ENCODE results near the gene FEN1.

Gene FEN1, protein sequence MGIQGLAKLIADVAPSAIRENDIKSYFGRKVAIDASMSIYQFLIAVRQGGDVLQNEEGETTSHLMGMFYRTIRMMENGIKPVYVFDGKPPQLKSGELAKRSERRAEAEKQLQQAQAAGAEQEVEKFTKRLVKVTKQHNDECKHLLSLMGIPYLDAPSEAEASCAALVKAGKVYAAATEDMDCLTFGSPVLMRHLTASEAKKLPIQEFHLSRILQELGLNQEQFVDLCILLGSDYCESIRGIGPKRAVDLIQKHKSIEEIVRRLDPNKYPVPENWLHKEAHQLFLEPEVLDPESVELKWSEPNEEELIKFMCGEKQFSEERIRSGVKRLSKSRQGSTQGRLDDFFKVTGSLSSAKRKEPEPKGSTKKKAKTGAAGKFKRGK
- total RNA-seq, result 15.2 to 16.8 reads per million in 2 donors

DNA sequence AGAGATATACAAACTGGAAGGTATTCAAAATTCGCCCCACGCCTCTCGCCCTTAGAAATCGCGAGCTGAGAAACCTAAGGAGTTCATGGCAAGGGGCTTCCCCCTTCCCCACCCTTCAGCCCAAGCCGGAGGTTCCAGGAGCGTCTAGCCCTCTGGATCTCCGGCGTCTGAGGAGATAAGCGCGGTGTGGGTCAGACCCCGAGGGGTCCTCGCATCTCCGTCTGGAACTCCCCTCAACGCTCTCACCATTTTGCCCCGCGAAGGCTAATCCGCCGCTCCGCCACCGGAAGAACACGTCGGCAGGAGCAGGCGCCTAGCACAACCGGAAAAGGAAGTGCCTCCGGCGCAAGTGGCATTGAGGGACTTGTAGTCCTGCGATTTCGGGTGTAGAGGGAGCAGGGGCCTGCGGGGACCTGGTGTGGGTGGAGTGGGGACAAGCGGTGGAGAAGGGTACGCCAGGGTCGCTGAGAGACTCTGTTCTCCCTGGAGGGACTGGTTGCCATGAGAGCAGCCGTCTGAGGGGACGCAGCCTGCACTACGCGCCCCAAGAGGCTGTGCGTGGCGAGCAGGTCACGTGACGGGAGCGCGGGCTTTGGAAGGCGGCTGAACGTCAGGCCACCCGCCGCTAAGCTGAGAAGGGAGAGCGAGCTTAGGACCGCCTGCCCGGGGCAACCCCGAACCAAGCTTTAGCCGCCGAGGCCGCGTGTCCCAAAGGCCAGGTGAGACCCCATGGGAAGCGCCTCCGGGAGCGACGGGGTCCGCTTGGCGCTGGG lies at the start of gene FEN1, which contains the start of gene TMEM258:
Gene FEN1 (plus strand): TSS at position 602 of the 773 bp plus-strand sequence. CDS start 2,451 bp downstream, outside the sequence.
Gene TMEM258 (minus strand): TSS at position 290 of the 773 bp plus-strand sequence. CDS start 41 bp downstream, at position 249.
- DNase-seq, result peak; percentile 73 to 96 (median 82)

DNA sequence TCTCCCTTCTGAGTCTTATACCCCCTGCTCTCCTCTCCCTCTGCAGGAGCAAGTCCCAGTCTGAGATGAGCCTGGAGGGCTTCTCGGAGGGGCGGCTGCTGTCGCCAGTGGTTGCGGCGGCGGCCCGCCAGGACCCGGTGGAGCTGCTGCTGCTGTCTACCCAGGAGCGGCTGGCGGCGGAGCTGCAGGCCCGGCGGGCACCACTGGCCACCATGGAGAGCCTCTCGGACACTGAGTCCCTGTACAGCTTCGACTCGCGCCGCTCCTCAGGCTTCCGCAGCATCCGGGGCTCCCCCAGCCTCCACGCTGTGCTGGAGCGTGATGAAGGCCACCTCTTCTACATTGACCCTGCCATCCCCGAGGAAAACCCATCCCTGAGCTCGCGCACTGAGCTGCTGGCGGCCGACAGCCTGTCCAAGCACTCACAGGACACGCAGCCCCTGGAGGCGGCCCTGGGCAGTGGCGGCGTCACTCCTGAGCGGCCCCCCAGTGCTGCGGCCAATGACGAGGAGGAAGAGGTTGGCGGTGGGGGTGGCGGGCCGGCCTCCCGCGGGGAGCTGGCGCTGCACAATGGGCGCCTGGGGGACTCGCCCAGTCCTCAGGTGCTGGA lies 49.1 kb upstream of the FEN1 start:
- no peak for DNase-seq

DNA sequence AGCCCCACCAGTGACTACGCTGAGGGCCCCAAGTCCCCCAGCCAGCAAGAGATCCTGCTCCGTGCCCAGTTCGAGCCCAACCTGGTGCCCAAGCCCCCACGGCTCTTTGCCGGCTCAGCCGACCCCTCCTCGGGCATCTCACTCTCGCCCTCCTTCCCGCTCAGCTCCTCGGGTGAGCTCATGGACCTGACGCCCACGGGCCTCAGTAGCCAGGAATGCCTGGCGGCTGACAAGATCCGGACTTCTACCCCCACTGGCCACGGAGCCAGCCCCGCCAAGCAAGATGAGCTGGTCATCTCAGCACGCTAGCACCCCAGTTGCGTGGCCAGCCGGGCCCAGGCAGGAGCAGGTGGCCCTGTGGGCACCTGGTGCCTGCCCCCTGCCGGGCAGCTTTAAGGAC lies 48.5 kb upstream of the FEN1 start:
- DNase-seq, result no peak

DNA sequence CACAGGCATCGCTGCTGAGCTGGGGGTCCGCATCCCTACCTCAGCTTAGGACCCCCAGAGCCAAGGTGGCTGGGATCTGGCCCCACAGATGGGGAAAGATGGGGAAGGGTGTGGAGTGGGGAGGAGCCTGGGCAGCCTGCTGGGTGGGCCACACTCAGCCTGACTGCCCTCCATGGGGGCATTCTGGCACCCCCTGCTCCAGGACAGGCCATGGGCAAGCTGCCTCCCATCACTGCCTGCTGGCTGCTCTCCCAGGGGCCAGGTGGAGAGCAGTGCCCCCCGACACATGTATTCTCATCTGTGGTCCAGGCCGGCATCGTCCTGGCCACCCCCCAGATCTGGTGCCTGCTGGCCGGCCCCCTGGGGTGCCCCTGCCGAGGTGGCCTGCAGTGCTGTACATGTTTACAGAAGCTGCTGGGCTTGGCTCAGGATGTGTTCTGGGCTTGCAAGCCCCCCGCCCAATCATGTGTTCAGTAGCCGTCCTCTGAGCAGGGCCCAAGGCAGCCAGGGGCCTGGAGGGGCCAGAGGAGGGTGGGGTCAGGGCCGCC lies 48.0 kb upstream of the FEN1 start:
- no peak for DNase-seq

DNA sequence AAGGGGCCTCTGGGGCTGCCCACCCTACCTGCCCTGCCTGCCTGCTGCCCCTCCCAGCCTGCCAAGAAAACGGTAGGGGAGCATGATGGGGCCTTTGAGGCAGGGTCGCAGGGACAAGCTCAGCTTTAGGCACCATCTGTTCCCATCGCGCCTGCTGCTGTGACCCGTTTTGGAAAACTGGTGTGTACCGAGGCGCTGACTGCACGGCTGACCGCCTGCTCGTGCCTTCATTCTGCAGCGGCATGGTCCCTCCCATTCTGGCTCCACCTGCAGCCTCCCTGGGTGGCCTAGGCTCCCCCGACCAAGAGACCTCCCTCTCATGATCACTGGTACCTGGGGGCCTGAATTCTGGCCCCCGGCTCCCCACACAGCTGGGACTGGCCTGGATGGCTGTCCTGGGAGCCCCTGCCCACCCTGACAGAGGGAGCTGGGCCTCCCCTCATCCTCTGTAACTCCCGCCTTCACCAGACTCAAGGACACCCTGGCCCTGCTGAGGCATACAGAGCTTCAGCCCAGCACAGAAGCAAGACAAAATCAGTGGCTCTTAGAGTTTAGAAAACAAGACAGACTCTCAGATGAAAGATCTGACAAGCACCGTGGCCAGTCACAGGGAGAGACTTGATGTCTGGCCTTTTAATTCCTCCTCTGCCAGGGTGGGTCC lies 46.8 kb upstream of the FEN1 start:
- DNase-seq, result no peak

DNA sequence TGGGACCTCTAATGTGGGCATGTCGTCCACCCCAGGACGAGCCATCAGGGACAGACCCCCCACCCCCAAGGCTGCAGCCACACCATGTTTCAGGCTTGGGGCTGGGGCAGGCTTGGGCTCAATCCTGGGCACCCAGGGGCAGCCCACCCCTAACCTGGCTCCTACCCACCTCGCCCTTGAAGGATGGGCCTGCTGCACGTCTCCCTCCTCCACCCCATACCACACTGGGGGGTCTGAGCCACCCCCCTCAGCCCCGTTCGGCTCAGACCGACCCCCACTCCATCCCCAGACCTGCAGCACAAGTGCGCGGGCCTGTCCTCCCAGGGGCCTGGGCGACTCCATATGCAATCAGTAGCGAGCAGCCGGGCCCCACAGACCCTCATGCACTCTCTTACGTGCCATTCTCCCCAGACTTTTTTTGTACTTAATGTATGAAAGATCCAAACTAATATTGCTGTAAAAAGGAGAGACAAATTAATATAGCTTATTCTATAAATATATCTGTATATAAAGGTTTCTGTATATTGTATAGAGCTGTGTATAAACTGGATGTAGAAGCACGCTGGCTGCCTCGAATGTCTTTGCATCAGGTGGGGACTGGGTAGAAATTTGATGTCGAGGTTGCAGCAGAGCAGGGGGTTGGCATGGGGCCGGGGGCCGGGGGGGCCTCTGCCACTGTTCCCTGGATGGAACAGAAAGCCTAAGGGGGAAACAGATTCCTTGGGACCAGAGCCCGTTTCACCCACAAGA lies 46.1 kb upstream of the FEN1 start:
- no peak for DNase-seq

DNA sequence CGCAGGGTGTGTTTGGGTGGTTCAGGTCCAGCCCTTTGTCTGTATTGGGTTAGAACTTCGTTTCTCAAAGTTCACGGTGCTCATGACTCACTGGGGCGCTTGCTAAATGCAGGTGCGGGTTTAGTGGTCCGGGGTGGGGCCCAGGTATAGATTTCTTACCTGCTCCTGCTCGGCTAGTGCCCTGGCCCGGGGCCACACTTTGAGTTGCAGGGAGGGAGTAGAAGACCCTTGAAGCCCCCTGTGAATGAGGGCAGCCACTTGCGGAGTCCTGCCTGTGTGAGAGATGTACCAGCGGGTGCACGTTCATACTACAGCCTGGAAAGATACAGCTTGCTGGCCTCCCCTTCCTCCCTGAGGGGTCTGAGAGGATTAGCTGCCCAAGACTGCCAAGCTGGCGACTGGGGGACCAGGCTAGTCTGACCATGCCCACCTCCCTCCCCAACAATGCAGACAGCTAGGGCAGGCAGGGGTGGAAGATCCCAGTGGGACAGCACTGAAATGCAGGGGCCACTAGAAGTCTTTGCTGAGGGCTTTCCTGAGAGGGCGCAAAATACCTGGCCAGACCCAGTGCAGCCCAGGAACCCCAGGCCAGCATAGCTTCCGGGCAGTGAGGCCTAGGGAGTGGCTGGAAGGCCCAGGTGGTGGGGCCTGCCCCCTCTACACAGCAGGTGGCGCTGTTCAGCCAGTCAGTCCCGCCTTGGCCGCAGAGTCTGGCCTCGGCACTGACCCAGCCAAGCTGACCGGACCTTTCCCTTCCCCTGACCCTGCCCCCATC lies 45.3 kb upstream of the FEN1 start:
- DNase-seq, result peak in 2 of 5 experiments; percentile 8 to 29

DNA sequence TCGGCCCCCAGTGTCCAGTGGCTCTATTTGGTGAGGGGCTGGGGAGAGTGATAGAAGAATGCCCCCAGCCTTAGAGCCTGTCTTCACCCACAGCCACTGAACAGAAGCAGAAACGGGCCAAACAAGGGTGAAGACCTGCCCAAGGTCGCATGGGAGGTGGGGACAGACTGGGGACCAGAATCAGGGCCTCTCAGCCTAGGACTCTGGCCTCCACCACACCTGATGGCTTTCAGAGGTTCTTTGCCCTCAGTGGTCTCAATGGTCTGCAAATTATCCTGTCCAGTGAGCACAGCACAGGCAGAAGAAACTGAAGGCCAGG lies 44.8 kb upstream of the FEN1 start:
- no peak for DNase-seq

DNA sequence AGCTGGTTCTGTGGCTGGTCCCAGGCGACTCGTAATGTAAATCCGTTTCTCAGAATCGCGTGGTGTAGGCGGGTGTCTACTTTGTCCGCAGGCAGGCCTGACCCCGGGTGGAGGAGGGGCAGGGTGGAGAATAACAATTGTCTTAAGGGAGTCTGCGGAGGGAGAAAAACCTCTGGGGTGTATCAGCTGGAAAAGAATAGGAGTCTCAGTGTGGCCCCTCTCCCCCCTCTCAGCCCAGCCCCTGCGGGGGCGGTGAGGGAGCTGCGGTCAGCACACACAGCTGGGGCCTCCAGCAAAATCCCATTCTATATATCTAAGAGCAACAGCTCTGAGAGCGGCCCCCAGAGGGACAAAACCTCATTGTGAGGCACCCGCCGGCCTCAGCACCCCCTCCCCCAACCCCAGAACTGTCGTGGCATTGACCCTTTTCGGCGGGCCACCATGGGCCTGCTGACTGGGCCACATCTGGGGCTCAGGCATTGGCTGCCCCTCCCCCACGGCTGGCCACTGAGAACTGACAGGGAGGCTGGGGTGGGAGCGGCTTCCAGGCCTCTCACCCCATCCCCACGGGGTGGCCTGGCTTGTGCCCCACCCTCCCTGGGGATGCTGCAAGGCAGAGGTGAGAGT lies 43.0 kb upstream of the FEN1 start:
- DNase-seq, result no peak

DNA sequence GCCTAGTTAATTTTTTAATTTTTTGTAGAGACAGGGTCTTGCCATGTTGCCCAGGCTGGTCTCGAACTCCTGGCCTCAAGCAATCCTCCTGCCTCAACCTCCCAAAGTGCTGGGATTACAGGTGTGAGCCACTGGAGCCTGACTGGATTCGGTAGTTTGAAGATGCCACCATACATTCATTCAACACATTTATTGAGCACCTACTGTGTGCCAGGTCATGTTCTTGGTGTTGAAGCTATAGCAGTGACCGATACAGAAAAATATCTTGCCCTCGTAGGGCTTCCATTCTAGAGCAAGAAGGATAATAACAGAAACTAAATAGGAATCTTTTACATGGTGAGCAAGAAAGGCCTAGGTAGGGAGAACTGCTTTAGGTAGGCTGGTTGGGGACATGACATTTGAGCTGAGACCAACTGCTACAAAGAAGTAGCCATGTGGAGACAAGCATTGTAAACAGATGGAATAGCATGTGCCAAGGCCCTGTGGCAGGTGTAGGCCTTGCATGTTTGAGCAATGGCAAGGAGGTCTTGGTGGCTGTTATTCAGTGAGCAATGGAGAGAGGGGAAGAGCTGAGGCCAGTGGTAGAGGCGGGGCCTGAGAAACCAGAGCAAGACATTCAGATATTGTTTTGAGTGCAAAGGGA lies 42.0 kb upstream of the FEN1 start:
- DNase-seq, result no peak

DNA sequence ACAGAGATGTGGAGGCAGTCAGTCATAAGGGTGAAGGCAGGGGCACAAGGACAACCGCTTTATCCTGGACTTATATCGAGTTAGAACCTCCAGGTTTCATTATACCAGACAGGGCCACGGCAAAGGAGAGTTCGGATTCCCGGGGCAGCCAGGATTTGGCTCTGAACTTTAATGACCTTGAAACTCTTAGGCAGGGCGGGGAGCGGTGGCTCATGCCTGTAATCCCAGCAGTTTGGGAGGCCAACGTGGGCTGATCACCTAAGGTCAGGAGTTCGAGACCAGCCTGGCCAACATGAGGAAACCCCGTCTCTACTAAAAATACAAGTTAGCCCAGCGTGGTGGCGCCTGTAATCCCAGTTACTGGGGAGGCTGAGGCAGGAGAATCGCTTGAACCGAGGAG lies 41.3 kb upstream of the FEN1 start:
- DNase-seq, result no peak

DNA sequence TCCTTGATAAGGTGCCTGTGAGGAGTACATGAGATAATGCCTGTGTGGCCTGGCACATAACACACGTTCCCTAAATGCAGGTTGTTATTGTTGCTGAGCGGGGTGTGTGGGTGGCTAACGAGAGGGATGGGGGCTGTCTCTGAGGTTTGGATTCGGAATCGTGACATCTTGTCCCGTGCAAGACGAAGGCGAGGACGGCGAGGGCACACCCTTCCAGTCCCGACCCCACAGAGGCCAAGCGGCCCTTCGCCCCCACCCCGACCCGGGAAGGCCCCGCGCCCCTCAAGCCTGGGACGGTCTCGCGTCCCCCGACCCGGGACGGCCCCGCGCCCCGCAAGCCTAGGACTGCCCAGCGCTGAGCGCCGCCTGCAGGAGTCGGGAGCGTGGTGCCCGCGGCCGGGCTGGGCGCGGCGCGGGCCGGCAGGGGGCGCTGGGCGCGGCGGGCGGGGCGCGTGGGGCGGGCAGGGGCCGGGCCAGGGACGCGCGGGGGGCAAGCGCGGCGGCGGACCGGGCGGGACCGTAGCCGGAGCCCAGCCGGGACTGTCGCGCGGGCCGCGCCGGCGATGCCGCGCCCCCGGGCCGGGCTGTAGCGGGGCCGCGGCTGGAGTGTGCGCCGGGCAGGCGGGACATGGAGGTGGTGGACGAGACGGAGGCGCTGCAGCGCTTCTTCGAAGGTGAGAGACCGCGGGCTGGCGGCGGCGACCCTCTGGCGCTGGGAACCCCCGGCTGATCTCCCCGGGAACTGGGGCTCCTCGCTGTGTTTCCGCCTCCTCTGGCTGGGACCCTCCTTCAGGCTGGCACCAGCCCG lies 40.4 kb upstream of the FEN1 start, which contains the start of gene MYRF:
Gene MYRF (plus strand): TSS at position 520 of the 808 bp plus-strand sequence. CDS start 109 bp downstream, at position 629.
- peak; percentile 45 to 59 (median 49) for DNase-seq

DNA sequence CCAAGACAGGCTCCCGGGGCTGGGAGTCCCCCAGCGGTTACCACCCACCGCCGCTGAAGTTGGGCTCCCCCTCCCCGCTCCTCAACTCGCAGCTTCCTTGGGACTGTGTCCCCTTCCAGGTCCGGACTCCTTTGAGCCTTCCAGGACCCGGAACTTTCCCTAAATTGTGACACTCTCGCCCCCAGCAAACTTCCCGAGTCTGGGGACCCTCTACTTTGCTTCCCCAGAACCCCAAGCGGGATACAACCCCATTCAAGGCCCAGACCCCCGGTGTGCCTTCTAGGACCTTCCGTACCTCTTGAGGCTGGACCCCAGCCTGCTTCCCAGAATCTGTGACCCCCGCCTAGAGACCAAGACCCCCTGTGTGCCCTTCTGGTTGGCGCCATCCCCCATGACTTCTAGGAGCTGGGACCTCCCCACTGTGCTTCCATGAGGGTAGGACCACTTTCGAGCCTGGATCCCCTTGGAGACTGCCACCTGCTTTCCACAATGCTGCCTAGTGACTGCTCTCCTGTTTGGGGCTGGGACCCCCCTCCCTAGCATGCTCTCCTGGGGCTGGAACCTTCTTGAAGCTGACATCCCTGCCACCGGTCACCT lies 39.7 kb upstream of the FEN1 start:
- no peak for DNase-seq

DNA sequence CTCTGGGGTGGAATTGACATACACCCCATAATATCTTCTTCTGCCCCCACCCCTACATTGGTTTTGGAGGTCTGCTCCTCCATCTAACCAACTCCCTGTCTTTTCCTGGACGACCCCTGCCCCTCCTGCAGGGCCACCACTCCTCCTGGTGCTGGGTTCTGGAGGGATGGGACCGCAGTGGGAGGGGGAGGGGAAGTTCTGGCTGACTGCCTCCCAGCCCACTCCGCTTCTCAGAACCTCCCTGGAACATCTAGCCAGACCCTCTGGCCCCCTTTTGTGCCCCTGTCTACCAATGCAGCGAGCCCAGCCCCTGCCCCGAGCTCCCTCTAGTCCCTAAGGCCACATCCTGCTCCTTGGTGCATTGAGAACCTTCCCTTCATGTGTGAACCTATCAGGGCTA lies 39.0 kb upstream of the FEN1 start:
- DNase-seq, result no peak

DNA sequence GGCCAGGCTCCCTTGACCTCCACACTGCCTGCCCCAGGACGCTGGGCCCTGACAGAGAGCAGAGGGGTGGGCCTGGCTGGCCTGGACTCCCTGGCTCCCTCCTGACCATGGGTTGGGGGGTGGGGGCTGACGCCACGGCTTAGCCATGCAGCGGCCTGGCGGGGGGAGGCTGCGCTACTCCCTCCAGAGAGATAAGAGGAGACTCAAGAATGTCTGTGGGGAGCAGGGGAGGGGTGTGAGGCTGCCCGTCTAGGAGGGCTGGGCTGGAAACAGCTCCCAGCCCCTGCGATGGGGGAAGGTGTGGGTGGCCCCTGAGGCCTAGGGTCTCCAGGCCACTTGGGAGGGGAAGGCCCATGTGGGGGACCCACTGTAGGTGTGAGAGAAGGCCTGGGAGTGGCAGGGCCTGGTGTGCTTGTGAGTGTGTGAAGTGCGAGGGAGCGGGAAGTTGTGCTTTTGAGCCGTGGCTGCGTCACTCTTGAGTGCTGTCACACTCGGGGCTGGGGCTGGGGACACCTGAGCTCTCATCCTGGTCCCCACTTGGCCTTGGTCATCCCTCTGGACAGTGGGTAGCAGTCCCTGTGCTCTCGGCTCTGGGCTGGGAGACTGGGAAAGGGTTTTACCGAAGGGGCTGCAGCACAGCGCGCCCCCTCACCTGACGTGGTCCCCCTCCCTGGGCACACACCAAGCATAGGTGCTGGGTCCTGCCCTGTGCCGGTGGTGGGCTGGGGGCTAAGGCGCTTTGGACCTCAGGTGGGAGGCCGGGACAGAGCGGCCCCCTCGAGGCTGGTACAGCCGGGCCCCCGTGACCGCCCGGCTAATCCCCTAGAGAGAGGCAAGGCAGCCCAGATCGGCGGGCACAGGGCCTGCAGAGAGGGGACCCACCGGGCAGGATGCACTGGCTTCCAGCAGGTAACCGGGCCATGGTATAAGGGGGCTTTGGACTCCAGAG lies 37.9 kb upstream of the FEN1 start:
- DNase-seq, result no peak

DNA sequence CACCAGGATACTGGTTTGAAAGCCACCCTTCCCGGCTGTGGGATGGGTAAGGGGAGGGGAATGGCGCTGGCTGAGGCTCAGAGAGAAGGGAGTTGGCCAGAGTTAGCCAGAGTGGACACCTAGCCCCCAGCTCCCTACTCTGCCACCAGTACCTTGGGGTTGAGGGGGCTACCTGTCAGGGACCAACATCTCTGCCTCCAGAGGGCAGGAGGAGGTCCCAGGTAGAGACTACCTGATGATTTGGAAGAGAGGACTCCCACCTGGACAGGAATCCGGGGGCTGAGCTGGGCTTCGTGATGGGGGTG lies 36.6 kb upstream of the FEN1 start:
- no peak for DNase-seq

DNA sequence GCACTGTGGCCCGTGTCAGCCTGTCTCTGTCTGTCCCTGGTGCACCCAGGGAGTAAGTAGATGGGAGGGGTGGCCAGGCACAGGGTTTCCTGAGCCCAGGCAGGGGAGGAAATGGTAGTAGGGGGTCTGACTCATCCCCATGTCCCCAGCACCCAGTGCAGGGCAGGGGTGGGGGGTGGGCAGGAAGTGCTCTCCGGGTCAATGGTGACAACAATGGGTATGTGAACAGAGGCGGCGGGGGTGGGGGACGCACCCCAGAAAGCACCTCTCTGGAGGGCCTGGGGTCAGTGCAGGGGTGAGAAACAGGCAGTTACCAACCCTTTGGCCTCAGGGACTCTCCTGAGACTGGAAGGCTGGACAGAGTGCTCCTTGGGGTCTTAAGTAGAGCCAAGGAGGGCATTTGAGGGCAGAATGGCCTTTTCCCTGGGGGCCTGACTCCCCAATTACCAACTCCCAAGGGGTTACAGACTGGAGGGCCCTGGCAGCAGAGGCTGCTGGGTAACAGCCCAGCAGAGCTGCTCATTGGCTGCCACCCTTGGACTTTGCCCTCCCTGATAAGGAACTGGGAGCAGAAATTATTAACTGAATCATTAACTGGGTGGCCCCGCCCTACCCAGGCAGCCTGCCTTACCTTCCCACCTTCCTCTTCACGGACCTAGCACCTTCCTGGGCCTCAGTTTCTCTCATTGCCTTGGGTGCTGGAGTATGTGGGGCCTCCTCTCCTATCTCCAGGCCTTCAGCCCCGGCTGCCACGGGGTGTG lies 36.1 kb upstream of the FEN1 start:
- peak in 1 of 5 experiments; percentile 26 for DNase-seq
